Epithelial cell of proximal tubule (primary cell): ENCODE measurements around the gene TRIM60. TPM values are rescaled to one million over a fixed set of nuclear protein-coding genes. Genes with fewer than 3 reads are reported as not detected.

Experiments
- DNase-seq: peaks from one replicate; pipeline ENCODE4 v3.0.0-alpha.2; 2011; ENCODE audit warnings: low read depth
- H3K4me3 ChIP-seq: 2 replicates; pipeline ENCODE4 v1.5.1; 2011; ENCODE audit warnings: low read depth, mild to moderate bottlenecking, low read length
- total RNA-seq: library from RNA; depleted of rRNA; stranded (reverse); fragments of >200 nt; gene quantifications from 2 replicates; pipeline ENCODE4 v1.2.3, GENCODE V29; 2015
- TF ChIP-seq, protein P1 (sequence below): conservative IDR thresholded peaks from 2 replicates; pipeline ENCODE4 v1.5.1; 2012; ENCODE audit warnings: low read depth, mild to moderate bottlenecking, low read length

Gene TRIM60
- total RNA-seq, 1 donor from 2014 or later = not detected

- no peak overlapping the region for H3K4me3 ChIP-seq
- TF ChIP-seq, protein P1, sequence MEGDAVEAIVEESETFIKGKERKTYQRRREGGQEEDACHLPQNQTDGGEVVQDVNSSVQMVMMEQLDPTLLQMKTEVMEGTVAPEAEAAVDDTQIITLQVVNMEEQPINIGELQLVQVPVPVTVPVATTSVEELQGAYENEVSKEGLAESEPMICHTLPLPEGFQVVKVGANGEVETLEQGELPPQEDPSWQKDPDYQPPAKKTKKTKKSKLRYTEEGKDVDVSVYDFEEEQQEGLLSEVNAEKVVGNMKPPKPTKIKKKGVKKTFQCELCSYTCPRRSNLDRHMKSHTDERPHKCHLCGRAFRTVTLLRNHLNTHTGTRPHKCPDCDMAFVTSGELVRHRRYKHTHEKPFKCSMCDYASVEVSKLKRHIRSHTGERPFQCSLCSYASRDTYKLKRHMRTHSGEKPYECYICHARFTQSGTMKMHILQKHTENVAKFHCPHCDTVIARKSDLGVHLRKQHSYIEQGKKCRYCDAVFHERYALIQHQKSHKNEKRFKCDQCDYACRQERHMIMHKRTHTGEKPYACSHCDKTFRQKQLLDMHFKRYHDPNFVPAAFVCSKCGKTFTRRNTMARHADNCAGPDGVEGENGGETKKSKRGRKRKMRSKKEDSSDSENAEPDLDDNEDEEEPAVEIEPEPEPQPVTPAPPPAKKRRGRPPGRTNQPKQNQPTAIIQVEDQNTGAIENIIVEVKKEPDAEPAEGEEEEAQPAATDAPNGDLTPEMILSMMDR = no peak
- no peak for DNase-seq
Measured at GRCh38 chr4:165006456-165006855, 25.3 kb upstream of the TRIM60 start.

DNA sequence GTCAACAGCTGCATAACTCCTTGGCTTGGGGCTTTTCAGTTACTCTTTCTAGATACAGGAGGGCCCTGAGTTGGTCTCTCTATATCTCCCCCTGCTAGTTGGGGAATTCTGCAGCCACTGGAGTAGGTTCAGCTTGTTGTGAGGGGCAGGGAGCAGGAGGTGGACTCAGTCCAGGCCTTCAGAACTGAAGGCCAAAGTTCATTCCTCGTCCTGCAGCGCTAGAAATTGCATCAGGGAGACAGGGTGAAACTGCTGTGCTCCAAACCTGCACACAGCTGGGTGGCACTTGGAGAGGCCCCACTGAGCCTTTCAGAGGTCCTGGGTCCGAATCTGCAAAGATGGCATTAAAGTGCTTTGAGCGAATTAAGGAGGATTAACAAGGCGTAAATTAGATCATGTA lies 24.9 kb upstream of the TRIM60 start:
- DNase-seq = no peak
- no peak overlapping the region for H3K4me3 ChIP-seq
- TF ChIP-seq, protein P1 = no peak

DNA sequence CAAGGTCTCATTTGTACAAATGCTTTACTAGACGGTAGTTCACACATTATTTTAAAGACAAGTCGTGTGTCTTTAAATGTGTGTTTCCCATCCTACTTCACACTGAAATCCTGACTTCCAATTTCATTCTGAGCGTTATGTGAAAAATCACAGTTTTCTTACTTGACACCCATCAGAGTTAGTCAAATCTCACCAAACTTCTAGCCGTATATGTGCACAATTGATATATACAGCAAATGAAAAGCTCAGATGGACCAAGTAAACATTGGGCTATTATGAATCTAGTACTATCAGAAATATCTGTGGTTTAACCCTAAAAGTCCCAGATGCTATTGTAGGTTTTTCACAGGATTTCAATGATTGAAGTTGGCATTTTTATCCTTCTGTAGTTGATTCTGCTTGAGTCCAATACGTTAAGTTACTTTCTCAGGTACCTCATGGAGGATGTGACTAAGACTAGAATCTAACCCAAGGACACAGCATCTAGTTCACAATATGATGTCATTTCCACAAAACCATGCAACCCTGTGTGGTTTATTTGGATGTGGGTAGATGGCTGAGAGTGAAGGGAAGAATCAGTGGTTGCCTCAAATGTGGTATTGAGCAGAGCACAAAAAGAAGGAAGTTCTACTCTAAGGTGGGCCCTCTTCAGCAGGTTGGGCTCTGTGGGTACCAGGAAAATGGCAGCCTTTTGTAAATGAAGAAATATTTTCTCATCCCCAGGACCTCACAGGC lies 22.1 kb upstream of the TRIM60 start:
- TF ChIP-seq, protein P1 = no peak
- no peak for DNase-seq
- H3K4me3 ChIP-seq = no peak overlapping the region

- DNase-seq = no peak
- H3K4me3 ChIP-seq = no peak overlapping the region
- TF ChIP-seq, protein P1 = no peak
Measured at GRCh38 chr4:165010487-165010886, 21.3 kb upstream of the TRIM60 start.

DNA sequence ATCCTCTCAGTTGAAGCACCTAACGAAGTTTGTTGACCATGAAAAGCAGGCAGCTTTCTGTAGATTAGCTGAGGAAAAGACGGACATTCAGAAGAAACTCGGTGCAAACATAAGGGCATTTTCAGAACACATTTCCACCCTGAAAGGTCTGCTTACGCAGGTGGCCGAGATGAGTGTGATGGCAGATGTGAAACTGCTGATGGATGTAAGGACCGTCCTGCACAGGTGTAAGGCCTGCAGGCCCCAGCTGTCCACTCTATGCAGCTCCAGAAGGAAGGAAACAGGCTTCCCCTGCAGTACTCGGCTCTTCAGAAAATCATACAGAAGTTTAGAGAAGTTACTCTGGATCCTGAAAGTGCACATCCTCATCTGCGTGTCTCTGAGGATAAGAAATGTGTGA lies 20.8 kb upstream of the TRIM60 start:
- no peak overlapping the region for H3K4me3 ChIP-seq
- TF ChIP-seq, protein P1 = no peak
- no peak for DNase-seq

GRCh38 chr4:165011403-165011802 lies 20.4 kb upstream of the TRIM60 start:
- H3K4me3 ChIP-seq = no peak overlapping the region
- TF ChIP-seq, protein P1 = no peak
- no peak for DNase-seq

- no peak overlapping the region for H3K4me3 ChIP-seq
- DNase-seq = no peak
- TF ChIP-seq, protein P1 = no peak
Measured at GRCh38 chr4:165013691-165014090, 18.1 kb upstream of the TRIM60 start.
